ENCODE results near the gene TMEM255A. TPM values are rescaled to one million over a fixed set of nuclear protein-coding genes. Genes with fewer than 3 reads are reported as not detected.

The TMEM255A gene
- total RNA-seq, 1 donor from 2014 or later: 10.8 TPM

GRCh38 chrX:120274145-120274544 is 37.1 kb downstream of the TMEM255A start:
- Histone ChIP-seq H3K36me3 (no peaks in the 10 kb centered on the region), H3K4me3 (no peak overlapping the region), H3K27me3 (no peaks in the 10 kb centered on the region), H3K4me1 (peaks cover 7% of the 10 kb centered on the region), H3K27ac (no peak overlapping the region), H3K9me3 (no peaks in the 10 kb centered on the region)
- intact Hi-C loops (cut with DNase I): no loop called here
- no peak for TF ChIP-seq POLR2A (IDR thresholded peaks at IDR 0.05)
- TF ChIP-seq POLR2AphosphoS5 (IDR thresholded peaks at IDR 0.05; ENCODE audit: insufficient read depth in 1 of 2, low read depth in 1 of 2): no peak
- TF ChIP-seq CTCF (IDR thresholded peaks at IDR 0.05): no peak
- no peak for DNase-seq (ENCODE audit: extremely low spot score in 2 of 2)

GRCh38 chrX:120271218-120271617 is 40.0 kb downstream of the TMEM255A start:
- H3K36me3 ChIP-seq: no peaks in the 10 kb centered on the region
- H3K9me3 ChIP-seq: no peaks in the 10 kb centered on the region
- H3K27ac ChIP-seq: no peak overlapping the region
- no peak for TF ChIP-seq POLR2A (IDR thresholded peaks at IDR 0.05)
- no peak for TF ChIP-seq POLR2AphosphoS5 (IDR thresholded peaks at IDR 0.05; ENCODE audit: insufficient read depth in 1 of 2, low read depth in 1 of 2)
- no peak for TF ChIP-seq CTCF (IDR thresholded peaks at IDR 0.05)
- no peaks in the 10 kb centered on the region for H3K27me3 ChIP-seq
- no peak for DNase-seq (ENCODE audit: extremely low spot score in 2 of 2)
- H3K4me3 ChIP-seq: no peak overlapping the region
- H3K4me1 ChIP-seq: peaks cover 7% of the 10 kb centered on the region
- intact Hi-C loops (cut with DNase I): no loop called here

GRCh38 chrX:120270567-120270966 is 40.7 kb downstream of the TMEM255A start:
- Histone ChIP-seq H3K4me1 (peaks cover 7% of the 10 kb centered on the region), H3K27me3 (no peaks in the 10 kb centered on the region), H3K9me3 (no peaks in the 10 kb centered on the region), H3K27ac (no peak overlapping the region), H3K4me3 (no peak overlapping the region), H3K36me3 (no peaks in the 10 kb centered on the region)
- intact Hi-C loops (cut with DNase I): no loop called here
- DNase-seq (ENCODE audit: extremely low spot score in 2 of 2): no peak
- TF ChIP-seq CTCF (IDR thresholded peaks at IDR 0.05): no peak
- TF ChIP-seq POLR2A (IDR thresholded peaks at IDR 0.05): no peak
- TF ChIP-seq POLR2AphosphoS5 (IDR thresholded peaks at IDR 0.05; ENCODE audit: insufficient read depth in 1 of 2, low read depth in 1 of 2): no peak

GRCh38 chrX:120269373-120270035 is 41.8 kb downstream of the TMEM255A start:
- peaks cover 7% of the 10 kb centered on the region for H3K4me1 ChIP-seq
- H3K36me3 ChIP-seq: no peaks in the 10 kb centered on the region
- DNase-seq (ENCODE audit: extremely low spot score in 2 of 2): no peak
- intact Hi-C loops (cut with DNase I): no loop called here
- H3K4me3 ChIP-seq: no peak overlapping the region
- TF ChIP-seq POLR2A (IDR thresholded peaks at IDR 0.05): no peak
- no peak for TF ChIP-seq POLR2AphosphoS5 (IDR thresholded peaks at IDR 0.05; ENCODE audit: insufficient read depth in 1 of 2, low read depth in 1 of 2)
- TF ChIP-seq CTCF (IDR thresholded peaks at IDR 0.05): no peak
- no peaks in the 10 kb centered on the region for H3K27me3 ChIP-seq
- H3K9me3 ChIP-seq: no peaks in the 10 kb centered on the region
- peak overlapping the region; percentile 46 for H3K27ac ChIP-seq

- Histone ChIP-seq H3K9me3 (no peaks in the 10 kb centered on the region), H3K36me3 (no peaks in the 10 kb centered on the region), H3K4me1 (peaks cover under 1% of the 10 kb centered on the region), H3K27me3 (no peaks in the 10 kb centered on the region), H3K4me3 (no peak overlapping the region), H3K27ac (no peak overlapping the region)
- intact Hi-C loops (cut with DNase I): no loop called here
- TF ChIP-seq POLR2A (IDR thresholded peaks at IDR 0.05): no peak
- no peak for TF ChIP-seq POLR2AphosphoS5 (IDR thresholded peaks at IDR 0.05; ENCODE audit: insufficient read depth in 1 of 2, low read depth in 1 of 2)
- no peak for TF ChIP-seq CTCF (IDR thresholded peaks at IDR 0.05)
- DNase-seq (ENCODE audit: extremely low spot score in 2 of 2): no peak
These were observed 46.9 kb downstream of the TMEM255A start for GRCh38 chrX:120264341-120264740.

Measured in vagina (tissue), 2 donors.